A673 (cell line): ENCODE results near the gene LRRC23. TPM values are rescaled to one million over a fixed set of nuclear protein-coding genes. Genes with fewer than 3 reads are reported as not detected.

Experiments used
- BruUV-seq: library from RNA; stranded (reverse); fragments of 400-500 nt; replicated peaks from 2 replicates; lab custom pipeline; 2021; lab: Mats Ljungman, UMichigan
- CTCF ChIA-PET: fragments of 300-600 bp; sonication (Branson Sonifier 250); formaldehyde crosslinking; loops from one replicate; lab custom pipeline; 2022; ENCODE audit warnings: antibody characterized with exemption; lab: Charles Lee
- POLR2A ChIA-PET: fragments of 300-600 bp; sonication (Branson Sonifier 250); formaldehyde crosslinking; loops from one replicate; lab custom pipeline; 2022; ENCODE audit warnings: antibody characterized with exemption; ENCODE audit not compliant: low non-redundant PET; lab: Charles Lee
- DNase-seq: peaks from one replicate; pipeline ENCODE4 v3.0.0-alpha.2; 2015; ENCODE audit warnings: low spot score
- H3K27ac ChIP-seq: fragments of 200-600 bp; sonication (generic); 2 replicates; pipeline ENCODE4 v1.5.1; 2016; ENCODE audit warnings: mixed run types, low read depth, mild to moderate bottlenecking, mixed read lengths, antibody characterized with exemption, low read length; ENCODE audit not compliant: poor library complexity, severe bottlenecking
- H3K27me3 ChIP-seq: fragments of 200-600 bp; sonication (generic); replicated peaks from 2 replicates; pipeline ENCODE4 v1.6.1; 2017; ENCODE audit warnings: mixed run types, low read depth, mild to moderate bottlenecking, mixed read lengths, antibody characterized with exemption, low read length; ENCODE audit not compliant: insufficient read depth, poor library complexity
- H3K36me3 ChIP-seq: fragments of 200-600 bp; sonication (generic); 2 replicates; pipeline ENCODE4 v1.6.1; 2016; ENCODE audit warnings: mixed run types, mild to moderate bottlenecking, mixed read lengths, antibody characterized with exemption, low read length; ENCODE audit not compliant: insufficient read depth, poor library complexity, severe bottlenecking
- H3K4me1 ChIP-seq: fragments of 200-600 bp; sonication (generic); 2 replicates; pipeline ENCODE4 v1.6.1; 2017; ENCODE audit warnings: mixed run types, mild to moderate bottlenecking, mixed read lengths, antibody characterized with exemption, low read length; ENCODE audit not compliant: insufficient read depth, poor library complexity, severe bottlenecking
- H3K4me3 ChIP-seq: fragments of 200-600 bp; sonication (generic); 2 replicates; pipeline ENCODE4 v1.5.1; 2016; ENCODE audit warnings: low read depth, mixed run types, mild to moderate bottlenecking, mixed read lengths, low read length; ENCODE audit not compliant: poor library complexity, severe bottlenecking
- H3K9me3 ChIP-seq: fragments of 200-600 bp; sonication (generic); 2 replicates; pipeline ENCODE4 v1.6.1; 2016; ENCODE audit warnings: mixed run types, low read depth, mild to moderate bottlenecking, mixed read lengths, antibody characterized with exemption, low read length; ENCODE audit not compliant: poor library complexity, severe bottlenecking
- CTCF ChIP-seq: fragments of 300-800, 200-600 bp; sonication (generic); conservative IDR thresholded peaks from 2 replicates; pipeline ENCODE4 v1.5.1; 2017; ENCODE audit warnings: low read depth, mild to moderate bottlenecking, antibody characterized with exemption, low read length, moderate library complexity, mixed read lengths
- EZH2 ChIP-seq: fragments of 200-600 bp; sonication (generic); IDR thresholded peaks from 2 replicates; pipeline ENCODE4 v1.6.1; 2017; ENCODE audit warnings: borderline replicate concordance, low read depth, mild to moderate bottlenecking, mixed read lengths, antibody characterized with exemption, low read length; ENCODE audit not compliant: poor library complexity, severe bottlenecking
- intact Hi-C: fragments of 100-400 bp; cut with micrococcal nuclease; formaldehyde crosslinking; loops from one replicate; pipeline ENCODE4 v1.10.0; 2022; ENCODE audit not compliant: unreplicated experiment
- total RNA-seq: library from RNA; stranded (reverse); gene quantifications from 2 replicates; pipeline ENCODE4 v1.2.3, GENCODE V29; 2021

The LRRC23 gene
- total RNA-seq, 1 experiment from 2014 or later: 7.7 TPM

DNA sequence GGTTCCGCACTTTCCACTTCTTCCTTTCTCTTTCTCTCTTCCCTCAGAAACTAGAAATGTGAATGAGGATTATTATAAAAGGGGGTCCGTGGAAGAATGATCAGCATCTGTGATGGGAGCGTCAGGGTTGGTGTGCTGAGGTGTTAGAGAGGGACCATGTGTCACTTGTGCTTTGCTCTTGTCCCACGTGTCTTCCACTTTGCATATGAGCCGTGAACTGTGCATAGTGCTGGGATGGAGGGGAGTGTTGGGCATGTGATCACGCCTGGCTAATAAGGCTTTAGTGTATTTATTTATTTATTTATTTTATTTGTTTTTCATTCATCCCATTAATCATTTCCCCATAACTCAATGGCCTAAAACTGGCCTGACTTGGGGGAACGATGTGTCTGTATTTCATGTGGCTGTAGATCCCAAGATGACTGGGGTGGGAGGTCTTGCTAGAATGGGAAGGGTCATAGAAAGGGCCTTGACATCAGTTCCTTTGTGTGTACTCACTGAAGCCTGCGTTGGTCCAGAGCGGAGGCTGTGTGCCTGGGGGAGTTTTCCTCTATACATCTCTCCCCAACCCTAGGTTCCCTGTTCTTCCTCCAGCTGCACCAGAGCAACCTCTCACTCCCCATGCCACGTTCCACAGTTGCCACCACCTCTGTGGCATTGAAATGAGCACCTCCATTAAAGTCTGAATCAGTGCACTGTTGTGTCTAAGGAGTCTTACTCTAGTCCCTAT lies 18.5 kb downstream of the LRRC23 start:
- POLR2A ChIA-PET: no interaction called here

GRCh38 chr12:6923851-6924250 lies 19.2 kb downstream of the LRRC23 start:
- CTCF ChIA-PET: no interaction called here

More for the DNA sequence above, 18.5 kb downstream of the LRRC23 start:
- H3K27ac ChIP-seq: no peak overlapping the region
- no peak overlapping the region for H3K4me3 ChIP-seq
- TF ChIP-seq CTCF: no peak
- no peak for TF ChIP-seq EZH2
- intact Hi-C loops: loop anchor here (5.0 kb wide), 1 partner anchor 169 kb away; the partner anchor contains the start of gene C1R
- peaks cover 30% of the 10 kb centered on the region for H3K4me1 ChIP-seq
- CTCF ChIA-PET: no interaction called here
- TSS peak; percentile 78 for BruUV-seq
- peaks cover 41% of the 10 kb centered on the region for H3K36me3 ChIP-seq
- H3K27me3 ChIP-seq: no peaks in the 10 kb centered on the region
- no peak for DNase-seq
- no peaks in the 10 kb centered on the region for H3K9me3 ChIP-seq

GRCh38 chr12:6925239-6925539 lies 20.6 kb downstream of the LRRC23 start:
- no TSS peak for BruUV-seq
- ChIA-PET POLR2A (interaction anchor here (1.5 kb wide), 1 partner anchor 19 kb away, joined by 11 read pairs; the partner anchor contains the start of genes C12orf57 and RNU7-1), CTCF (interaction anchor here (1.0 to 1.7 kb wide), 7 partner anchors 8 to 188 kb away, joined by 3 to 11 read pairs (median 5); partner anchors contain the start of genes C12orf57 and RNU7-1)
- TF ChIP-seq CTCF (no peak), EZH2 (no peak)
- H3K36me3 ChIP-seq: peaks cover 27% of the 10 kb centered on the region
- no peaks in the 10 kb centered on the region for H3K27me3 ChIP-seq
- H3K27ac ChIP-seq: peak overlapping the region; percentile 95
- no peaks in the 10 kb centered on the region for H3K9me3 ChIP-seq
- peak overlapping the region; percentile 26 for H3K4me3 ChIP-seq
- peaks cover 39% of the 10 kb centered on the region for H3K4me1 ChIP-seq
- peak; percentile 70 for DNase-seq
- intact Hi-C loops: loop anchor here (1.0 to 2.0 kb wide), 2 partner anchors 14 to 37 kb away; no protein-coding TSS in a partner anchor

More at GRCh38 chr12:6923851-6924250, 19.2 kb downstream of the LRRC23 start:
- Histone ChIP-seq H3K27ac (no peak overlapping the region), H3K9me3 (no peaks in the 10 kb centered on the region), H3K36me3 (peaks cover 40% of the 10 kb centered on the region), H3K27me3 (no peaks in the 10 kb centered on the region), H3K4me3 (no peak overlapping the region), H3K4me1 (peaks cover 30% of the 10 kb centered on the region)
- no peak for TF ChIP-seq EZH2
- TF ChIP-seq CTCF: no peak
- intact Hi-C loops: loop anchor here (2.0 to 5.0 kb wide), 2 partner anchors 15 to 168 kb away; partner anchors contain the start of gene C1R
- POLR2A ChIA-PET: no interaction called here
- no peak for DNase-seq
- no TSS peak for BruUV-seq
